HG03354 (cell line): ENCODE data around the gene TXNDC11.

Source experiments
- ATAC-seq: cut with Tn5 transposase; IDR thresholded peaks from one replicate; pipeline ENCODE4 v1.9.1; 2021; ENCODE audit warnings: mild to moderate bottlenecking; ENCODE audit not compliant: unreplicated experiment, poor library complexity, severe bottlenecking

The TXNDC11 gene

DNA sequence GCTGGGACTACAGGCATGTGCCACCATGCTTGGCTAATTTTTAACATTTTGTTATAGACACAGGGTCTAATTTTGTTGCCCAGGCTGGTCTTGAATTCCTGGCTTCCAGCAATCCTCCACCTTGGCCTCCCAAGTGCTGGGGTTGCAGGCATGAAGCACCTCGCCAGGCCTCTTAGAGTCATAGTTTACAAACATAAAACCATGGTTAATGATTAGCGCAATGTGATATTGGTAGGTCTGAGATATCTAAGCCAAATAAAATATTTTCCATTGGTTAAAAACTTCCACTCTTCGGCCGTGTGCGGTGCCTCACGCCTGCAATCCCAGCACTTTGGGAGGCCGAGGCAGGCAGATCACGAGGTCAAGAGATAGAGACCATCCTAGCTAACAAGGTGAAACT, 16.6 kb downstream of the TXNDC11 start:
- no peak for ATAC-seq

- no peak for ATAC-seq
Measured at GRCh38 chr16:11725457-11725856, 17.2 kb downstream of the TXNDC11 start.

GRCh38 chr16:11722468-11722808, 20.2 kb downstream of the TXNDC11 start:
- no peak for ATAC-seq

GRCh38 chr16:11721781-11722467, 20.7 kb downstream of the TXNDC11 start:
- ATAC-seq: no peak

GRCh38 chr16:11719762-11720161, 22.9 kb downstream of the TXNDC11 start:
- no peak for ATAC-seq

- ATAC-seq: no peak
Measured at GRCh38 chr16:11719171-11719570, 23.5 kb downstream of the TXNDC11 start.

DNA sequence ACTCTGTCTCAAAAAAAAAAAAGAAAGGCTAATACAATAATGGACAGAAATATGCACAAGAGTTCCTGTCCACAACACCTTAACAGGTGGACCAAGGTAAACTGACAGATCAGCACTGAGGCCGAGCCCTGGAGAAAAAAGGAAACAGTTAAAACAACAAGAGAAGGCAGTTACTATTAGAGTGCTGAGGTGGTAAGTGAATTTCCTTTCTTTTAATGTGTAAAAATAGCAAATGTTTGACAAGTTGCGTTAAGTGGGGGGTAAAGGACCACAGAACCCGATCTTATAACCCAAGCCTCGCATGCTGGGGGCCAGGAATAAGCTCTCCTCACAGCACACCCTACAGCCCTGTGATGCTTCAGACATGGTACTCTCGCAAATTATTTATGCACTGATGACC, 24.8 kb downstream of the TXNDC11 start:
- no peak for ATAC-seq

GRCh38 chr16:11716336-11716735, 26.3 kb downstream of the TXNDC11 start:
- no peak for ATAC-seq

DNA sequence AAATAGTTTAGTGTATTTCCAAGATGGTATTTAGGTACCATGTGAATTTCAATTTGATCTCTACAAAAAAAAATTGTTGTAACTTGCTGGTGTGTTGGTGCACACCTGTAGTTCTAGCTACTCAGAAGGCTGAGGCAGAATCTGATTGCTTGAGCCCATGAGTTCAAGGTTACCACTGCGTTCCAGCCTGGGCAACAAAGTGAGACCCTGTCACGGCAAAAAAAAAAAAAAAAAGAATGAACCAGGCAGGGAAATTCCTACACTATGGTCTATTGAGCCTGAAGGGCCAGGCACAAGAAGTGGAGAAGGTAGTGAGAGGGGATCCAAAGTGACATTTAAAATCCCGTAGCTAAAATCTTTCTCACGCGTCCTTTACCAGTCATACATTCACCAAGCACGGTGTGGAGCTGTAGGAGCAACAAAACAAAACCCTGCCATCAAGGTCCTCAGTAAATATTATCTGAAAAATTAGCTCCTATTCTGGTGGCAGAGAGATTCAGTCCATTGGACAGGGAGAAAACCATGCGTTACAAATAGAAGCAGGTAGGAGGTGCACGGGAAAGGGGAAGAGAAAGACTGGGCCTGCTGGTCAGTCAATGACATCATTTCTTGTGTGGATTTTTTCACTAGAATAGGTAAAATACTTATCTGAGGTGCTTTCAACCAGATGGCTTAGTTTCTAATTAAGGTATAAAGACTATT, 27.3 kb downstream of the TXNDC11 start:
- no peak for ATAC-seq

- no peak for ATAC-seq
Measured at GRCh38 chr16:11712122-11712521, 30.5 kb downstream of the TXNDC11 start.

GRCh38 chr16:11711662-11712061, 31.0 kb downstream of the TXNDC11 start:
- no peak for ATAC-seq

DNA sequence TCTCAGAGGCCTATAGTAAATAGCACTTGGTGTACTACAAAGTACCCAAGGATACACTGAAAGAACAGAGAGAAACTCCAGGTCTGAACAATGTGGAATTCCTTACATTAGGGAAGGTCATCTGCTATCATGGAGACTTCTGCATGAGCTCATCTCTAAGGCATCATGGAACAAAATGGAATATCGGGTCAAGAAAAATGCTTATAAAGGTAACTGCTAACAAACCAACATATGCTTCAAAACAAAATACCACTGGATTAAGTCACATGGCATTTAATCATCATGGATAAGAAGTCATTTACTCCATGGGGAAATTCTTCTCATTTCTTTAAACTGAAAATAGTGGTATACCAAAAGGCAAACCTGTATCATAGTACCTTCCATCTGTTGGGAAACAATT, 34.2 kb downstream of the TXNDC11 start:
- ATAC-seq: no peak

DNA sequence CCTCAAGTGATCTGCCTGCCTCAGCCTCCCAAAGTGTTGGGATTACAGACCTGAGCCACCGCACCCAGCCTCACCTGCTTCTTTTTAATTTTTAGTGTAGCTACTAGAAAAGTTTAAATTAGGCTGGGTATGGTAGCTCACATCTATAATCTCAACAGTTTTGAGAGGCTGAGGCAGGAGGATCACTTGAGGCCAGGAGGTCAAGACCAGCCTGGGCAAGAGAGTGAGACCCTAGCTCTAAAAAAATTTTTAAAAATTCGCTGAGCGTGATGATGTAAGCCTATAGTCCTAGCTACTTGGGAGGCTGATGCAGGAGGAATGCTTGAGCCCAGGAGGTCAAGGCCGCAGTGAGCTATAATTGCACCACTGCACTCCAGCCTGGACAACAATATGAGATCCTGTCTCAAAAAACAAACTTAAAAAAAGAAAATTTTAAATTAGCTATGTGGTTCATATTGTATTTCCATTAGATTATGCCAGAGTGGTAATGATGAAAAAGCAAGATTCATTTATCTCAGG, 34.9 kb downstream of the TXNDC11 start:
- no peak for ATAC-seq

DNA sequence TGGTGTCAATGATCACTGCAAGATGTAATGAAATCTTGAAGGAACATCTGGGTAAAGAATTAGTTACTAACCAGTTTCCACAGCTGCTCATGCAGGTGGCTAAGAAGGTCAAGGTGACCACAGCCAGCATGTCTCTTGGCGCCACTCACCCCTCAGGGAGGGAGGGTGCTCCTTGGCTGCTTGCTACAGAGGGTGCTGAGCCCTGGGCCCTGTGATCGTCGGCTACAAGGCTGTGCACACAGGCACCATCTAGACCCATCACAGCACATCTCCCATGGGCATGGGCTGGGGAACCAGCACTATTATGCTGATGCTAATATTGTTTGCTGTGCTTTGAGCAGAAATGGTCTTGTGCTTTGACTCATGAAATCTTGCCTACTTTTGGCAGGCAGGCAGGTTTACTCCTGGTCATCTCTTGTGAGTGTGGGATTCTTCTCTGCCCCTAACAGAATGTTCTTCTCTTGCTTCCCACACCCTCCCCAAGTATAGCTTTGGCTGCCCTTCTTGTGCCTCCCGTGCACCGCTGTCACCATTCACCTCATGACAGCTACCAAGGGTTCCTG, 36.4 kb downstream of the TXNDC11 start:
- peak; percentile 83 for ATAC-seq

DNA sequence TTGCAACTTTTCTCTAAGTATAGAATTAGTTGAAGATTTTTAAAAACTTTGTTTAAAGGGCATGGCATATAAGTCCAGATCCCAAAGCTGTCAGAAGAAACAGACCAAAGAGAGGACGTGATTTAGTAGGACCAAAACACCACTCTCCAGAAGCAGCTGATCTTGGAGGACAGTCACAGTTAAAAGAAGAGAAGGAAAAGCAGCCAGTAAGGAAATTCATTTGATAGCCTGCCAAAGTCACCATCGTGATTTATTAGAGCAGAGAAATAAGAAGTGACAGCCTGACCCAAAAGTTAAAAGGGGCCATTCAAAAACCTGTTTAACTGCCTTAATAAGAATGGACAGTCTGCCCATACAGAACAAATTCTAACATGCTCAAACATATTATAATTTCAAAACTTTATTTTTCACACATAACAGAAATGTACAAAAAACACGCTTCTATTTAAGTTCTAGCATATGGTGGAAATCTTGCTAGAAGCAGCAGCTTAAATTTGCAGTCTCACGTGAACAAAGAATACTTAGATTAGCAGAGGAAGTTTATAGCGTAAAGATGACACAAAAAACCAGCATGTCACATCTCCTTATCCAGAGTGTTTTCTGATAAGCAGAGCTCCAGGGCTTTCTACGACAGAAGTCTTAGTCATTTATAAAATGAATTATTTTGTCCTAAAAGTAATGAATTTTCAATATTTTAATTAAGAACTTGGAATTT, 37.2 kb downstream of the TXNDC11 start:
- ATAC-seq: no peak

DNA sequence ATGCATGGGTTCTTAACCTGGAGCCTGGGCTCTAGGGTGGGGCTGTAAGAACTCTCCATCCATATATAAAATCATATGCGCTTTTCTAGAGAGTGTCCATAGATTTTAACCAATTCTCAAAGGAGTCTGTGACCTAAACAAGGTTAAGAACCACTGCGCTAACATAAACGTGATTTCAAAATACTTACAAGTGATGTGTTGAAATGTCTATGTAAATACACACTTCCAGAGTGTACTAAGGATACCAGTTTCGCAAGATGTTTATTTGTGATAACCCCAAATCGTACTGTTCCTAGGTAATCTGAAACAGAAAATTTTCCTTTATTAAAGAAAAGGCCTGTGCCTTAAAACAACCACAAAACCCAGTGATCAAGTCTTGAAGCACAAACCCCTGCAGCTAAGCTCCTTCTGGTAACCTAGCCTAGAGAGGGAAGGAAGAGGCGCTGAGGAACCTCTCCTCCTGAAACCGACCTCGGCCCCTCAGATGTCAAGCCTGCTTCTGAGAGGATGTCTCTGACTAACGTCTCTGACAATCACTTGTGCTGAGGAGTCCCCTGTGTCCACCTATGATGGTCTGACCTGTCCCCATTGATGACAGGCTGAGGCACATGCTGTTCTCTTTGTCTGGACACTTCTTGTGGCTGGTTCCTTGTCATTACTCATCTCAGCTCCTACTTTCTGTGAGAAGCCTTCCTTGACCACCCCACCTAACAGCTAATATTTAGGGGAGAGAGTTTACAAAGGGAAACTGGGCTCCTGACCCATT, 42.2 kb downstream of the TXNDC11 start:
- ATAC-seq: no peak

DNA sequence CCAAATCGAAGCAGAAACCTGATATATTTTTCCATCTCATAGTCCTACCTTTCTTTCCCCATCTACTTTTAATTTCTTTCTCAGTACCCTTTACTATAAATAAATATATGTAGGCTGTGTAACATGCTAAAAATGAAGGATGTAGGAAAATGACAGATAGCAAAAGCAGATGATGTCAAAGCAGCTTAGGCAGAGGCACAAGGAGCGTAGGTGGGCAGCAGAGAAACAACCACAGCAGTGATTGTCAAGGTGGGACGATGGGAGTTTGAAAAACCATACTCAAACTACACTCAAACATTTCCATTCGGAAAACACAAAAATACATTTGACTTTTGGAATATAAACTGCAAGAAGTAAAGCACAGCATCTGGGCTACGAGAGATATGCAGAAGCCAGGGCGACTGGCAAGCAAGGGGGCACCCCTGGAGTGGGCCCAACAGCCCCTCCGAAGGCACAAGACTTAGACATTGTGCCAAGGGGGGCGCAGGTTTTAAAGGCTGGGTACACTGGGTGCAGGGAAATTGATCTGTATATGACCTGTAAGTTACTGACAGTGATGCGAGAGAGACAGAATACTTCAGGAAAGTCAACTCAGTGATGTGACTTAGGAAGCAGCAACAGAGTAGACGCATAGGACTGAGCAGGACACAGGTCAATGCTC, 43.3 kb downstream of the TXNDC11 start:
- ATAC-seq: no peak

GRCh38 chr16:11698271-11698689, 44.4 kb downstream of the TXNDC11 start:
- no peak for ATAC-seq

DNA sequence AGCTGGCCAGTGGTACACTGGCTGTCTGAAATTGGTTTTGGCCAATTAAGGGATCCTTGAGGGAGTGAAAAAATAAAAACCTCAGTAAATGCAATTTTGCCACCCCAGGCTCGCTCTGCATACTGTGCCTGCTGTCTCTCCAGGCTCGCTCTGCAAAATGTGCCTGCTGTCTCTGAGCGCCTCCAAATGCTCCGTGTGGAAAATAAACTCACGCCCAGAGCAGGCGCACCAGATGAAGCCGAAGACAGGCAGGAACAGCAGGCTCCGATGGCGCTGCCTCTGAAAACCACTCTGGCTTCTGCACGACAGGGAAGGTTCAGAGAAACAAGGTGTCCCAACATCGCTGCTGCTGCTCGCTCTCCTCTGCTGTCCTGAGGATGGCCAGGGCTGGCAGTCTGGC, 45.3 kb downstream of the TXNDC11 start:
- no peak for ATAC-seq
